DND-41 (cell line): ENCODE measurements around the gene CHD1L.

Experiments used
- CTCF ChIP-seq: IDR thresholded peaks from 2 replicates; pipeline ENCODE4 v1.5.1; 2012; ENCODE audit warnings: borderline replicate concordance, low read length, moderate library complexity, mild to moderate bottlenecking; ENCODE audit not compliant: poor library complexity, severe bottlenecking; ENCODE audit errors: extremely low read depth
- EZH2 ChIP-seq: IDR thresholded peaks from 3 replicates; pipeline ENCODE4 v1.6.1; 2012; ENCODE audit warnings: borderline replicate concordance, low read depth, mild to moderate bottlenecking, moderate library complexity, low read length, inconsistent platforms; ENCODE audit not compliant: severe bottlenecking

- TF ChIP-seq CTCF (no peak), EZH2 (no peak)
Measured at GRCh38 chr1:147210987-147211386, 31.5 kb upstream of the CHD1L start.
